OCI-LY3 (cell line): Measurements from ENCODE around the gene FRYL.

Source experiments
- CTCF ChIP-seq: fragments of 200-600, 300-600 bp; sonication (generic); IDR thresholded peaks from 2 replicates; pipeline ENCODE4 v1.5.1; 2014; ENCODE audit warnings: antibody characterized with exemption, low read length, low read depth
- EZH2phosphoT487 ChIP-seq: fragments of 200-600 bp; shearing (Covaris generic); IDR thresholded peaks from 2 replicates; pipeline ENCODE4 v1.6.1; 2018; ENCODE audit warnings: antibody characterized with exemption, mixed run types, low read depth

GRCh38 chr4:48692044-48692443, 88.0 kb downstream of the FRYL start:
- TF ChIP-seq CTCF: no peak
- no peak for TF ChIP-seq EZH2phosphoT487
